Activated naive CD4-positive, alpha-beta T cell treated with anti-CD3 and anti-CD28 coated beads, Interleukin-2, amount 50 U/mL, for 16 hours (primary cell): ENCODE measurements around the gene GABBR2.

Experiments
- DNase-seq: peaks from one replicate; pipeline ENCODE4 v3.0.0-alpha.2; 2020

The GABBR2 gene

DNA sequence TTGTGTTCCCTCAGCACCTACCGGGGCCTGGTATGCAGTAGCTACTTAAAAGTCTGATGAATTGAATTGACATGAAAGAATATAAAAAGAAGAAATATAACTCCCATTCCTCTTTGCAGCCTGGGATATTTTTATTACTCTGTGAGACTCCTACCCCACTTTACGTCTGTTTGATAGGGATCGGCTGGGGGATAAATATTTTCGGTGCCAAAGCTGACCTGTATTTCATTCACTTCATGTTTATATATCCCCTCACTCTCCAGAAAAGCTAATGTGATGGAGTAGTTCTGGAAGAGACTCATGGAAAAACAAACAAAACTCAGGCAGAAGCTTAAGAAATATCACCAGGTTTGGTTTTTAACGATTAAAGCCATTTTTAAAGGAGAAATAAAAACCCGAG, 345.1 kb downstream of the GABBR2 start:
- DNase-seq, result no peak

DNA sequence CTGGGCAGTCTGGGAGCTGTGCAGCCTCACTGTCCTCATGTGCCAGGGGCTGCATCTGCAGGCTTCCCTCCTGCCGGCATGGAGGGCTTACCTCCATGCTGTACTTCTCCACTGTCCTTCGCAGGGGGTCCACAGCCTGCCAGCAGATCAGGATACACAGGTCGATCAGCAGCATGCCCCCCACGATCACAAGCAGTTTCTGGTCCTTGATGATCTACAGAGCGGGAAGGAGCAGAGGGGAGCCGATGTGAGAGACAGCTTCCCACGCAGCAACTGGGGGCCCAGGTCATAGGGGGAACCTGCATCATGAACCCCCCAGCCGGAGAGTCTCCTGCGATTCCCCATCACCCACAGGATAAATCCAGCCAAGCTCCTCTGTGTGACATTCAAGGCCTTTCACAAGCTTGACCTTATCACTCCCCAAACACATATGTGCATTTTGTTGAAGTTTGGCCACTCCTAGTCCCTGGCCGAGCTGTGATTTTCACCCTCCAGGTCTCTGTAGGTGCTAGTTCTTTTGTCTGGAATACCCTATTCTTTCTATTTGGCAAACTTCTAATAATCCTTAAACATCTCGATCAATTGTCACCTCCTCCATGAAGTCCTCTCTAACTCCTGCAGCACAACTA, 346.0 kb downstream of the GABBR2 start:
- no peak for DNase-seq

DNA sequence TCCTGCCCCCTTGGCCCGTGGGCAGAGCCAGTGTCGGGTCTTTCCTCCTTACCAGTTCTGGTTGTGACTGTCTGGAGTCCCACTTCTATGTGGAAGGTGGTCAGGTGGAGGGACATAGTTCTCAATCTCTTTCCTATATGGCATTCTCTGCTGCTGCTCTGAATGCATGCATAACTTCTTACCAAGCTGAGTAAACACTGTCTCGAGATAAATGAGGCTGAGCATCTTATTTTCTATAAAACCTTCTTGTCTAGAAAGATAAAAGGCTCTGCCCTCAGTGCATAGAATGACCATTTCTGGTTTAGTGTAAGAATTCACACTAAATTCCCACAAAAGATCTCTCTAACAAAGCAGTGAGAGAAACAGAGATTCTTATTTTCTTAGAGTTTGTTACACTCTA, 347.1 kb downstream of the GABBR2 start:
- DNase-seq, result no peak

DNA sequence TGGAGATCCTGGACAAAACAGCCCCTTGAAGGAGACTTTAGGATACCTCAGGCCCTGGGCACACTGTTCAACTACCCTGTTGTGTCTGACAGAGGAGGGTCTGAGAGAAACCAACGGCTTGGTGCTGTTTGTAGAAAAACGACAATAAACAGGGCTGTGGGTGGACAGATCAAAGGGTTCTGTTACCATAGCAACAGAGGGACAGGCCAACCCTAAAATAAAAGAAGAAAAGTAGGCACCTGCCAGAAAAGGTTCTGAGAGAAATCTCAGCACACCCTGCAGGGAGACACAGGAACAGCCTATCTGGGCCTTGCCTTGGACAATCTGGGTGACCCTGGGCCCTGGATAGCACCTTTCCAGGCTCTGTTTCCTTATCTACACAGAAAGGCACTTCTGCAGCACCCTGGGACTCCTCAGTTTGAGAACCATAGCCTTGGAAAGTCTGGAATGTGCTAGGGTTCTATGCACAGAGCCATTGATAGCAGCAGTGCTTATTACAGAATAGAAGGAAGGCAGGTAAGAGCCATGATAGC, 348.5 kb downstream of the GABBR2 start:
- no peak for DNase-seq

DNA sequence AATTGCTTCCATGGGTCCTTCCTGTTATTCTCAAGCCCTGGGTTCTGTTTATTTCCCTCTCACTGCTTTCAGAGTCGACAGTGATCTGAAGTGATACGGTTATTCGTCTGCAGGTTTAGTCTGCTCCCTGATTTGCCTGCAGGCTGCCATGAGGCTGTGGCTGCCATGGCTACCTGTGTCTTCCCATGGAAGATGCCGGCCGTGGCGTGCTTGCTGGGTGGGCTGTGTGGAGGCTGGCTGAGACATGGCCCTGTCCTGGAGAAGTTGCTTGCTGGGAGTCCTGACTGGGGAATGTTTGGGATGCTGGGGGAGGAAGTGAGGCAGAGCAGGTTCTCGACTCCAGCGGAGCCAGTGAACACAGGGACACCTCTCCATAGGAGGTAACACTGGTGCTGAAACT, 349.2 kb downstream of the GABBR2 start:
- no peak for DNase-seq

DNA sequence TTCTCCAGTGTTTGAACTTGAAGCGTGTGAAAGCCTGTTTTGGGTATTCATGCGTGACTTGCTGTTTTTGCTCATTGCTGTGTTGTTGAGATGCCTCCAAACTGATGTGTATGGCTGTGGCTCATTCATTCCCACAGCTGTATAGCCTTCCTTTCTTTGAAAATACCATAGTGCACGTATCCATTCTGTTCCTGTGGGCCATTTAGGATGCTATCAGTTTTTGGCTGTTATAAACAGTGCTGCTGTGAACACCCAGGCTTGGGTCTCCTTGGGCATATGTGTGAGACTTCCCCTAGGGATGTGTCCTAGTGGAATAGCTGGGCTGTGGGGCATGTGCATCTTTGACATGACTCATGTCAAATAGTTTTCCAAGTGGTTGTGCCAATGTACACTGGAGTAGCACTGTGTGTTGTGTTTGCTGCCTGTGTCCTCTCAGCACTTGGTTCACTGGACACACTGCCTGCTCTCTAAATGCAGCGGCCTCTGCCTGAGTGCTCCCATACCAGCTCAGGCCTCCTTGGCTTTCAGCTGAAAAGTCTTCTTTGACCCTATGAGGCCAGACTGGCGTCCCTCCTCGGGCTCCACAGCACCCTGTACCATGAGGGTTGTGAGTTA, 350.7 kb downstream of the GABBR2 start:
- DNase-seq, result no peak

DNA sequence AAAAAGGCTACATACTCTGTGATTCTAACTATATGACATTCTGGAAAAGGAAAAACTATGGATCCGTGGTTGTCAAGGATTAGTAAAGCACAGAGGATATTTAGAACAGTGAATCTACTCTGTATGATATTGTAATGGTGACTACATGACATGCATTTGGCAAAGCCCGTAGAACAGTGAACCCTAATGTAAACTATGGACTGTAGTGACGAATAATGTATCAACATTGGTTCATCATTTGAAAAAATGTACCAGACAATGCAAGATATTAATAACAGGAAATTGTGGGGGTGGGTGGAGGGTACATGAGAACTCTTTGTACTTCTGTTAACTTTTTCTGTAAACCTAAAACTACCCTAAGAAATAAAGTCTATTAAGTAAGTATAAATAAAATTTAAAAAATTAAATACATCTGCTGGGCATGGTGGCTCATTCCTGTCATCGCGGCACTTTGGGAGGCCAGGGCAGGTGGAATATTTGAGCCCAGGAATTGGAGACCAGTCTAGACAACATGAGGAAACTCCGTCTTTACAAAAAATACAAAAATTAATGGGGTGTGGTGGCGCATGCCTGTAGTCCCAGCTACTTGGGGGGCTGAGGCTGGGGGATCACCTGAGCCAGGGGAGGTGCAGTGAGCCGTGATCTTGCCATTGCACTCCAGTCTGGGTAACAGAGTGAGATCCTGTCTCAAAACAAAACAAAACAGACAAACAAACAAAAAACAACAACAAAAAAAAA, 351.6 kb downstream of the GABBR2 start:
- no peak for DNase-seq

DNA sequence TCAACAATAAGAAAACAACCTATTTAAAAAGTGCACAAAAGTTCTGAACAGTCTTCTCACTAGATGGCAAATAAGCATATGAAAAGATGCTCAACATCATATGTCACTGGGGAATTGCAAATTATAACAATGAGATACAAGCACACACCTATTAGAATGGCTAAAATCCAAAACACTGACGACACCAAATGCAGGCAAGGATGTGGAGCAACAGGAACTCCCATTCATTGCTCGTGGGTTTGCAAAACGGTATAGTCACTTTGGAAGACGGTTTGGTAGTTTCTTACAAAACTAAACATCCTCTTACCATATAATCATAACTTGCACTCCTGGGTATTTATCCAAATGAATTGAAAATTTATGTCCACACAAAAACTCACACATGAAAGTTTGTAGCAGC, 352.4 kb downstream of the GABBR2 start:
- no peak for DNase-seq

DNA sequence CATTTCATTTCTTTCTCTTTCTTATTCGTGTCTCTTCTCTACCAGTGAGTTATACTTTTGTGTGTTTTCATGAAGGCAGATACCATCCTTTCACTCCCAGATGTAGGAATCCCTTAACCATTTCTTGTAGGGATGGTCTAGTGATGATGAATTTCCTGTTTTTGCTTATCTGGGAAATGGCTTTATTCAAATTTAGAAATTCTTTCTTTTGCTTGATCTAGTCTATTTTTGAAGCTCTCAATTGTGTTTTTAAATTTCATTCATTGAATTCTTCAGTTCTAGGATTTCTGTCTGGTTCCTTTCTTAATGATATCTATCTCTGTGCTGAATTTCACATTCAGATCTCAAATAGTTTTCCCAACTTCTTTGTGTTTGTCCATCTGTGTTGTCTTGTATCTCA, 357.4 kb downstream of the GABBR2 start:
- no peak for DNase-seq

DNA sequence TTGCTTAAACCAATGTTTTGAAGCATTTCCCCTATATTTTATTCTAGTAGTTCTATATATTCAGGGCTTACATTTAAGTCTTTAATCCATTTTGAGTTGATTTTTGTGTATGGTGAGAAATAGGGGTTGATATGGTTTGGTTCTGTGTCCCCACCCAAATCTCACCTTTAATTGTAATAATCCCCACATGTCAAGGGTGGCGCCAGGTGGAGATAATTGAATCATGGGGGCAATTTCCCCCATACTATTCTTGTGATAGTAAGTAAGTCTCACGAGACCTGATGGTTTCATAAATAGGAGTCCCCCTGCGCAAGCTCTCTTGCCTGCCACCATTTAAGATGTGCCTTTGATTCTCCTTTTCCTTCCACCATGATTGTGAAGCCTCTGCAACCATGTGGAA, 361.1 kb downstream of the GABBR2 start:
- DNase-seq, result no peak

DNA sequence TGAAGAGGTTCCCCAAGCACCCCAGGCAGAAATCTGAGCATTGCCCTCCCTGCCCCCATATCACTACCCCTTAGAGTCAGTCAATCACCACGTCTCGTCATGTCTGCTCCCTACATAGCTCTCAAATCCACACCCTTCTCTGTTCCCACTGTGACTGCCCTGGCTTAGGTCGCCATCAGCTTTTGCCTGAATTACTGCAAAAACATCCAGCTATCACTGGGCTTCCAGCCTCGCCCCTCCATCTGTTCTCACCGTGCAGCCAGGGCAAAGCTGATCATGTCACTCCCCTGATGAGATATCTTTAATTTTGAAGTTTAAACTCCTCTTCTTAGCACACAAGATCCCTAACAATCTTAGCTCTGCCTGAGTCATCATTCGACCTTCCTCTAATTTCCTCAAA, 363.7 kb downstream of the GABBR2 start:
- no peak for DNase-seq

DNA sequence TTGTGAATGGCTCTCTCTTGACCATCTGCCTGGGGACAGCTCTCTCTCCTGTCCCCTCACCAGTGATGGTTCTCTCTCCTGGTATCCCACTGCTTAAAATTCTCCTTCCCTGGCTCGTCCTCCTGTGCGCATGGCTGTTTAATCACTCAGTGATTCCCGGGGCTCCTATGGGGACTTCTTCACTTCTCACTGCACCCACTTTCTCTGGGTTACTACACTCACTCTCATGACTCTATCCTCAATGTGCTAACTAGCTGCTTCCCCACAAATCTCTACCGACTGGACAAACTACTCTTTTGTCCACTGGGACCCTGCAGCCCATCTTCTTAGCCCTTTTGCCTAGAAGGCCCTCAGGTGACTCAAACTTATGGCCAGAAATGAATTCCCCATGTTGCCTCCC, 364.2 kb downstream of the GABBR2 start:
- DNase-seq, result no peak

DNA sequence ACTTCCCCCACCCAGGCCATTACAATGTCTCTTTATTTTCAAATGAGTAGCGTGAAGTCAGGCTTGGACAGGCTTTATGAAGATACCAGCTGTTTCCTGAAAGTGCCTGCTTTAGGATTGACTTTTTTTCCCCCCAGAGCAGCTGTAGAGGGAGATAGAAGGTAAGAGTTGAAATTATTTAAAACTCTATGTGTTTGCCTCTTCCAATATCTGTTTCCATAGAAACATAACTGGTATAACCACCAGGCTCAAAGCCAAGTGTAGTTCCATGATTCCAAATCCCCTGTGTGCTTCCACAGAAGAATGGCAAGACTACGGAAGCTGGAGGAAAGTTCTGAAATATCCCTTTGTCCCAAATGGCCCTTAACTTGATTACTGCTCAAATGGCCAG, 365.9 kb downstream of the GABBR2 start:
- DNase-seq, result no peak

DNA sequence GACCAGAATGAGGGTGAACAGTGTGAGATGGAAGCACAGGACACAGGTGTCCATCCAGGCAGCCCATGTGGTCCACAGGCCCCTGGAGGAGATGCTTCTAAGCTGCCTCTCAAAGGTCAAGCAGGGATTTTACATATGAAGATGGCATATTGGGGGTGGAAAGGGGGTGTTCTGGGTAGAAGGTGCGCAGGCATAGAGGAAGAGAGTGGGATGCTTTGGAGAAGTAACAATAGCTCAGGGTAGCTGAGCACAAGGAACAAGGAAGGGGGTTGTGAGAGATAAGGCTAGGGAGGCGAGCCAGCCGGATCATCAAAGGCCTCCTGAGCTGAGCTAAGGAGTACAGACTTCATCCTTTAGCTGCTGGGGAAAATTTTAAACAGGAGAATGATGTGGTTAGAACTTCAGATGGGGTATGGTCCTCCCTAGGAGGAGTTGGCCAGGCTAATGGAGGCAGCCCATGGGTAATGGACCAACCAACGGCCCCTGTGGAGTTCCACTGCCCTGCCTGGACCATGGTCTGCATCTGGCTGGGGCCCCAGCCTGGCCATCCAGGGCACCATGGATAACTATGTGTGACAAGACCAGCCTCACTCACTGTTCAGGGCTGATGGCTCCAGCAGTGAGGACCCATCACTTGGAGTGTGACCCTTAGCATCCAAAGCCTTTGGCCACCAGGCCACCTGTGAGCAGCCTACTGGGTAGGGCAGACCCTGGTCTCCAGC, 366.5 kb downstream of the GABBR2 start:
- DNase-seq, result no peak

DNA sequence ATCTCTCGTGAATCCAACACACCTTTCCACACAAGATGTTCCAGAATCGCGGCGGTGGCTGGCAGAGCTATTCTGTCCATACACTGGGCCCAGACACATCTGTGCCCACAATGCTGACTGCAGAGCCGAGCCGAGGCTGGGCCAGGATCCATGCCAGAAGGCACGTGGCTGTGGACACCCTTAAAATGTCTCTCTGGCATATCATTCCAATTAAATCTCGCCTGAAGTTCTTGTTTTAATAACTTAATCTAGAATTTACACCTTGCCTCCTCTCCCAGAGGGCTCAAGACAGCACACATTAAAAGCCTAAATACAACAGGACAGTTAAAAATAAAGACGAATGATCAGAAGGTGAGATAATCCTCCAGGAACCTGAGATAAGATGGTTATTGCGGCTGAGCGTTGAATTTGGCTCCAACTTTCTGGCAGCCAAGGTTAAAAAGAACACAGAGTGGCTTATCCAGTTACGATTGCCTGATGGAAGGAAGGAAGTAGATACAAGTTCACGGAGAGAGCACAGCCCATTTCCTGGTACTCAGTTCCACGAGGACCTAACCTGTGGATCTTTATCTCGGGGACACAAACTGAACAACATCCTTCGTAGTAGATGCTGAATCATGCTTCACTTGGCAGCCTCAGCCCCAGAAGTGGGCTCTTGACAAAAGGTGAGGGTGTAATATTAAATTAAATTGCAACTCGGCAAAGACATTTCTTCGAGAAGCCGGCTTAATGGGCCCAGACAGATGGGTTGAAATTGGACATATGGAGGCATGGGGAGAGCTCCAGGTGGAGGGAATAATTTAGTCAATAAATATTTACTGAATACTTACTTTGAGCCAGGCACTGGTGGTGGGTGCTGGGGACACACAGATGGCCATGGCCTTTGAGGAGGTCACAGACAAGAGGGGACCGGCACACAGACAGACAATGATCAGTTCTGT, 367.3 kb downstream of the GABBR2 start:
- no peak for DNase-seq

DNA sequence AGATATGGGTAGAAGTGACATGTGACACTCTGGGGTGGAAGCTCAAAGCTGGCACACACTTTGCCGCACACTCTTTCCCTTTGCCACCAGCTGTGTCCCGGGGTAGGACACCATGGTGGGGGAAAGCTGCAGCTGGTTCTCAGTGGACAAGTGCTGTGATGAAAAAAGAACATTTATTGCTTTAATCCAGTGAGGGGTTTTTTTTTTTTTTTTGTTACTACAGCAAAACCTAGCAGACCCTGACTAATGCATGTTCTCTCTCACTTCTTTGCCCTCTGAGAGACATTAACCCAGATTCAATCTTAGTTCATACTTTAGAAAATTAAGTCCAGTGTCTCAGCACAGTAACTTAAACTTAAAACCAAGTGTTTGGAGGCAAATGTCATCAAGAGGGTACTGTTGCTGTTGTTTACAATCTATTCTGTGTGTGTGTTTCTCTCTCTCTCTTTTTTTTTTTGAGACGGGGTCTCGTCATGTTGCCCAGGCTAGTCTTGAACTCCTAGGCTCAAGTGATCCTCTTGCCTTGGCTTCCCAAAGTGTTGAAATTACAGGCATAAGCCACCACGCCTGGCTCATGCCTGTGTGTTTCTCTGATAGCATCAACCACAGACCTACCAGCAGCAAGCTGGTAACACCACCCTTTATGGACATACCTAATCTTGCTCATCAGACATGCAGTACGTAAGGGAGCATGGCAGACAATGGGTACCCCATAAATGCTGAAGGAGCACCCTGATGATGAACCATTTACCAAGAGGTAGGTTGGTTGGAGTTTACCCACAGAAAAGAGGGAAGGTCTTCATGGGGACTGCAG, 368.5 kb downstream of the GABBR2 start:
- no peak for DNase-seq

DNA sequence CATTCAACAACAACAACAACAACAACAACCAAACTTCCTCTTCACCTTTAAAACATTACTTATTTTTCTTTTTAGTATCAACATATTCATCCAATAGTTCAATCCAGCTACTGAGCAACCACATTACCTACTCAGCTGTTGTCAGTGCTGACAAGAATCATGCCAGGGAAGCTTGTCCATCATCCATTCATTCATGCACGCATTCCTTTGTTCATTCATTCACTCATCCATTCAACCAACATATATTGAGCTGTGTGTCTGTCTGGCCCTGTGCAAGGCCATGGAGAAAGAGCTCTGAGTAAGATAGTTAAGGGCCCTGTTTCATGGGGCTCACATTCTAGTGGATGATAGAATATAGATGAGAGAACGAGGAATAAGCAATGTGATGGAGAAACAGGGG, 373.1 kb downstream of the GABBR2 start:
- no peak for DNase-seq

DNA sequence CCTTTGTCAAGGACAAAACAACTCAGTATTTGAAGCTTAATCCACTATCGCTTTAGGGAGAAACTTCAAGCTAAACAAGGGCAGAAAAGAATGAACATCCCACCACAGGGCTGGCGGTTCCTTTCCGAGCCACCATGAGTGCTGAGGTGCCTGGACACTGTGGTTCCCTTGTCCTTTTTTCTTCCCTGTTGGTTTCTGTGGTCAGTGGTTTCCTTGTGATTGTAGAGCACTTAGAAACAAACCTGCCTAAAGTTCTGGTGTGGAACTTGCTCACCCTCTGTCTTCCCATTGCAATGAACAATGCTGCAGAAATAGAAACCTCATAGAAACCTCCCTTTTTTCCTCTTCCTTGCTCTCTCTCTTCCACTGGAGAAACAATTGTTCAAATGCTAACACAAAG, 373.9 kb downstream of the GABBR2 start:
- DNase-seq, result no peak

DNA sequence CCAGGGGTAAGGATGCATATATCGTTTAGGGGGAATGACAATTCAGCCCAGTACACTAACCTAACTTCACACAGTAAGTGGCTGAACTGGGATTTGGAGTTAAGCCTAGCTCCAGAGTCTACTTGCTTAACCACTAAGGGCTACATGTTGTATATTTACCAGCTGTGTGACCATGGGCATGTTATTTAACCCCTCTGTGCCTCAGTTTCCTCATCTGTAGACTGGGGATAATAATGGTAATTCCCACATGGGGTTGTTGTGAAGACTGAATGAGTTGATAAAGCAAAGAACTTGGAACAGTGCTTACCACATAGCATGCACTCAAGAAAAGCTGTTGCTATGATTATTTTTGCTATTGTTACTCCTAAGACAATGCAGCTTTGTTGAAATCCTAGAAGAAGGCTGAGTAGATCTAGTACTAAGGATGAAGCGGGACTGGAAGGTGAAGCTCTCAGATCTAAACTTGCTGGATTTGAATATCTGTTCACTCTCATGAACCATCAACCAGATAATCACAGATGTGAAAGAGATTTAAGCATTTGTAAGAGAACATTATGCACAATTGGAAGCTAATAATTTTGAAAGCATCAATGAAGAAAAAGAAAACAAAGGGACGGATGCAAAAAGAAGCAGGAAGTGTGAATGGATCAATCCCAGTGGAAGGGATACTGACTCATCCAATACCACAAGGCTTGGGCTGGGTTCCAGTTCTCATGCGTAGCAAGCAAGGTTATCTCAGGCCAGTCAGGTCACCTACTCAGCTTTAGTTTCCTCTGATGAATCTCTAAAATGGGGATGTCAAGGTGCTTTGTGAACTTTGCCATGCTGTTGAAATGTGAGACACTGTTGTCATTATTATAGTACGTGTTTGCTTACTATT, 374.8 kb downstream of the GABBR2 start:
- DNase-seq, result no peak

DNA sequence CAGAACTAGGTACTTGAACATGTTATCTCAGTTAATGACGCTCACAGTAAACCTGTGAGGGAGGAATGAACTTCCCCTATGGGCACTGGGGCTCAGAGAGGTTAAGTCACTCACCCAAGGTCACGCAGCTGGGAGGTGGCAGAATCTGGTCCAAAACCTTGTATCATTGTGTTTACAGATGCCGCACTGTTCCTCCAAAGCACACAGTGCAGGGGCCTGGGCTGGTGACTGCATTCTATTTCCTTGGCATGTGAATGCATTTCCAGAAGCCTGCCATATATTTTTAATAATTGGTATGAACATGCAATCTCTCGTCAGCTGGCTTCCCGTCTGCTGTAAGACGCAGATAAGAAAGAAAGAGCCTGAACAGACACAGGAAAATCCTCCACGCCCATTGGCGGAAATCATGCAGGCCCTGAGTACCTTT, 376.3 kb downstream of the GABBR2 start:
- no peak for DNase-seq
